Measurements from ENCODE around the gene LIPI. TPM values are rescaled to one million over a fixed set of nuclear protein-coding genes. Genes with fewer than 3 reads are reported as not detected.
A peak's percentile ranks its signal among the peaks of the same experiment; 100 is the strongest.

LIPI gene
- total and polyA plus RNA-seq, 10 of the 15 experiments (the other 5 are each of a cell fraction or from before 2014, with no cell fraction given), result 0.05 to 0.32 (median 0.10) TPM; not detected in 5

- TF ChIP-seq, protein P1, sequence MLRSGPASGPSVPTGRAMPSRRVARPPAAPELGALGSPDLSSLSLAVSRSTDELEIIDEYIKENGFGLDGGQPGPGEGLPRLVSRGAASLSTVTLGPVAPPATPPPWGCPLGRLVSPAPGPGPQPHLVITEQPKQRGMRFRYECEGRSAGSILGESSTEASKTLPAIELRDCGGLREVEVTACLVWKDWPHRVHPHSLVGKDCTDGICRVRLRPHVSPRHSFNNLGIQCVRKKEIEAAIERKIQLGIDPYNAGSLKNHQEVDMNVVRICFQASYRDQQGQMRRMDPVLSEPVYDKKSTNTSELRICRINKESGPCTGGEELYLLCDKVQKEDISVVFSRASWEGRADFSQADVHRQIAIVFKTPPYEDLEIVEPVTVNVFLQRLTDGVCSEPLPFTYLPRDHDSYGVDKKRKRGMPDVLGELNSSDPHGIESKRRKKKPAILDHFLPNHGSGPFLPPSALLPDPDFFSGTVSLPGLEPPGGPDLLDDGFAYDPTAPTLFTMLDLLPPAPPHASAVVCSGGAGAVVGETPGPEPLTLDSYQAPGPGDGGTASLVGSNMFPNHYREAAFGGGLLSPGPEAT (IDR thresholded peaks at IDR 0.05; ENCODE audit: low read depth), result peak; percentile 65
- TF ChIP-seq ZZZ3 (IDR thresholded peaks at IDR 0.05; ENCODE audit: control insufficient read depth, insufficient read length, low read depth), result no peak
- no peak for TF ChIP-seq SP1 (IDR thresholded peaks at IDR 0.05; ENCODE audit: low read depth, low read length)
- TF ChIP-seq ZBTB40 (IDR thresholded peaks at IDR 0.05; ENCODE audit: borderline replicate concordance), result no peak
- no peak for TF ChIP-seq USF2 (IDR thresholded peaks at IDR 0.05; ENCODE audit: borderline replicate concordance, low read depth, low read length)
- TF ChIP-seq, protein P2, sequence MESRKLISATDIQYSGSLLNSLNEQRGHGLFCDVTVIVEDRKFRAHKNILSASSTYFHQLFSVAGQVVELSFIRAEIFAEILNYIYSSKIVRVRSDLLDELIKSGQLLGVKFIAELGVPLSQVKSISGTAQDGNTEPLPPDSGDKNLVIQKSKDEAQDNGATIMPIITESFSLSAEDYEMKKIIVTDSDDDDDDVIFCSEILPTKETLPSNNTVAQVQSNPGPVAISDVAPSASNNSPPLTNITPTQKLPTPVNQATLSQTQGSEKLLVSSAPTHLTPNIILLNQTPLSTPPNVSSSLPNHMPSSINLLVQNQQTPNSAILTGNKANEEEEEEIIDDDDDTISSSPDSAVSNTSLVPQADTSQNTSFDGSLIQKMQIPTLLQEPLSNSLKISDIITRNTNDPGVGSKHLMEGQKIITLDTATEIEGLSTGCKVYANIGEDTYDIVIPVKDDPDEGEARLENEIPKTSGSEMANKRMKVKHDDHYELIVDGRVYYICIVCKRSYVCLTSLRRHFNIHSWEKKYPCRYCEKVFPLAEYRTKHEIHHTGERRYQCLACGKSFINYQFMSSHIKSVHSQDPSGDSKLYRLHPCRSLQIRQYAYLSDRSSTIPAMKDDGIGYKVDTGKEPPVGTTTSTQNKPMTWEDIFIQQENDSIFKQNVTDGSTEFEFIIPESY (IDR thresholded peaks at IDR 0.05), result no peak
- TF ChIP-seq, protein P3, sequence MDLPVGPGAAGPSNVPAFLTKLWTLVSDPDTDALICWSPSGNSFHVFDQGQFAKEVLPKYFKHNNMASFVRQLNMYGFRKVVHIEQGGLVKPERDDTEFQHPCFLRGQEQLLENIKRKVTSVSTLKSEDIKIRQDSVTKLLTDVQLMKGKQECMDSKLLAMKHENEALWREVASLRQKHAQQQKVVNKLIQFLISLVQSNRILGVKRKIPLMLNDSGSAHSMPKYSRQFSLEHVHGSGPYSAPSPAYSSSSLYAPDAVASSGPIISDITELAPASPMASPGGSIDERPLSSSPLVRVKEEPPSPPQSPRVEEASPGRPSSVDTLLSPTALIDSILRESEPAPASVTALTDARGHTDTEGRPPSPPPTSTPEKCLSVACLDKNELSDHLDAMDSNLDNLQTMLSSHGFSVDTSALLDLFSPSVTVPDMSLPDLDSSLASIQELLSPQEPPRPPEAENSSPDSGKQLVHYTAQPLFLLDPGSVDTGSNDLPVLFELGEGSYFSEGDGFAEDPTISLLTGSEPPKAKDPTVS (IDR thresholded peaks at IDR 0.05; ENCODE audit: low read depth, low read length), result no peak
- TF ChIP-seq MYC (IDR thresholded peaks at IDR 0.05; ENCODE audit: insufficient read depth, insufficient read length, insufficient replicate concordance, low read length, severe bottlenecking), result no peak
- no peak for TF ChIP-seq ELK1 (IDR thresholded peaks at IDR 0.05; ENCODE audit: low read depth, low read length)
- peak; percentile 34; the same call in 1 of the 2 replicates for TF ChIP-seq BACH1 (IDR thresholded peaks at IDR 0.05; ENCODE audit: borderline replicate concordance)
- no peak for TF ChIP-seq PAX8 (IDR thresholded peaks at IDR 0.05)
- TF ChIP-seq POLR2AphosphoS5 (IDR thresholded peaks at IDR 0.05; ENCODE audit: low read length), result no peak
- TF ChIP-seq RAD21 (IDR thresholded peaks at IDR 0.05; ENCODE audit: insufficient read depth, low read depth, low read length), result no peak
- TF ChIP-seq EED (IDR thresholded peaks at IDR 0.05; ENCODE audit: low read depth), result no peak
- no peak for TF ChIP-seq IRF5 (IDR thresholded peaks at IDR 0.05; ENCODE audit: borderline replicate concordance)
- TF ChIP-seq KDM1A (IDR thresholded peaks at IDR 0.05; ENCODE audit: borderline replicate concordance), result no peak
- no peak for TF ChIP-seq ASH2L (IDR thresholded peaks at IDR 0.05; ENCODE audit: borderline replicate concordance, low read depth)
Observed at GRCh38 chr21:14096172-14096571, 114.6 kb downstream of the LIPI start (continued).
